ENCODE data around the gene KAZN.

Gene KAZN

GRCh38 chr1:15080328-15081007 is 482.0 kb downstream of the KAZN start:
- no peak for DNase-seq

GRCh38 chr1:15081102-15081501 is 482.6 kb downstream of the KAZN start:
- DNase-seq, result no peak

- peak; percentile 70 for DNase-seq
Measured at GRCh38 chr1:15083578-15083977, 485.1 kb downstream of the KAZN start.

- DNase-seq, result no peak
Measured at GRCh38 chr1:15088281-15088971, 489.9 kb downstream of the KAZN start.

GRCh38 chr1:15089258-15089992 is 490.9 kb downstream of the KAZN start:
- no peak for DNase-seq

DNA sequence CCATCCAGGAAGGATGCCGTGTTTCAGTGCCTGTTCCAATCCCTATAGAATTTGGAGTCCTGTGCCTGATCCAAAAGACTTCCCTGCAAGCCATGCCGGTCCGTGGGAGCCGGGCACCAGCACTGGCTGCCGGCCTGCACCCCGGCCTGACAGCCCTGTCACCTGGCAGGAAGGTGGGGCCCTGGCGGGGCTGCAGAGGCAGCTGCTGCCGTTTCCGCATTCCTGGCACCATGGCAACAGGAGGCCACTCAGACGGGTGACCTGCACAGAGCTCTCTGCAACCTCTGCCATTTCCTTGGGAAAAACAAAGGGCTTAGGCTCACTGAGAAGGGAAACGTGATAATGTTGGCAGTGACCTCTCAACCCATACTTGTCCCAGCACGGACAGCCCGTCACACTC is 491.9 kb downstream of the KAZN start:
- no peak for DNase-seq

DNA sequence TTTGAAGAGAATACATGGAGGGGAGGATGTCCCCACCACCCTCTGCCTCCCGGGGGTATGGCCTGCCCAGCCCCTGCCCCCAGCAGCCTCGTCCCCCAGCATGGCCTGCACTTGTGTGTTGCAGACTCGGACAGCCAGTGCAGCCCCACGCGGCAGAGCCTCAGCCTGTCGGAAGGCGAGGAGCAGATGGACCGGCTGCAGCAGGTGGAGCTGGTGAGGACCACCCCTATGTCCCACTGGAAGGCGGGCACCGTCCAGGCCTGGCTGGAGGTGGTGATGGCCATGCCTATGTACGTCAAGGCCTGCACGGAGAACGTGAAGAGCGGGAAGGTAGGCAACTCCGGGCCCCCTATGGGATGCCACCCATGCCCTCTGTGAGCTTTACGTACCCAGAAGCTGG is 495.6 kb downstream of the KAZN start:
- no peak for DNase-seq

DNA sequence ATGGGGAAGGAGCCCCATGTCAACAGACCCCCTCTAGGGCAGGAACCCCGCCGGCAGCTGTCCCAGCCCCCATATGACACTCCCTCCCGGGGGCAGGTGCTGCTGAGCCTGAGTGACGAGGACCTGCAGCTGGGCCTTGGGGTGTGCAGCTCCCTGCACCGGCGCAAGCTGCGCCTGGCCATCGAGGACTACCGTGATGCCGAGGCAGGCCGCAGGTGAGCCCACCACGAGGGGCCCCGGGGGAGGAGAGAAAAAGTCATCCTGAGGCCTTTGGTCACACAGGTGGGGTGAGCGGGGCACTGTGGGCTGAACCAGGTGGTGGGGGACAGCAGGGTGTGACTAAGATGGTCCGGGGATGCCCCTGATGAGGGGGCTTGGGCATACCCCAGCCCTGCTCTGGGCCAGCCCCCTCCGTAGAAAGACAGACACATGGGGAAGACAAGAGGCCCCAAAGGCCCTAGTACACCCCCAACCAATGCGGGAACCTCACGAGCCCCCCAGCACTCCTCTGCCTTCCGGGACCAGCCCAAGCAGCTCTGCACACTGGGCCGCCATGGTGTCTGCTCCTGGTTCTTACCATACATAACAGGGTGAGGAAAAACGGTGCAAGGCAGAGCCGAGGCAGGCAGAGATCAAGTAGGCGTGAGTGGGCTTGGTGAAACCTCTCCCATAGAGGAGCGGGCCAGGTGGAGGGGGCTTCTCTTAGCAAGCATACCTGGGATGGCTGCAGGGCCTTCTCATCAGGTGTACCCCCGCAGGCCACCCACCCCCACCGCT is 496.4 kb downstream of the KAZN start:
- no peak for DNase-seq

- DNase-seq, result no peak
Measured at GRCh38 chr1:15095496-15095875, 497.0 kb downstream of the KAZN start.

DNA sequence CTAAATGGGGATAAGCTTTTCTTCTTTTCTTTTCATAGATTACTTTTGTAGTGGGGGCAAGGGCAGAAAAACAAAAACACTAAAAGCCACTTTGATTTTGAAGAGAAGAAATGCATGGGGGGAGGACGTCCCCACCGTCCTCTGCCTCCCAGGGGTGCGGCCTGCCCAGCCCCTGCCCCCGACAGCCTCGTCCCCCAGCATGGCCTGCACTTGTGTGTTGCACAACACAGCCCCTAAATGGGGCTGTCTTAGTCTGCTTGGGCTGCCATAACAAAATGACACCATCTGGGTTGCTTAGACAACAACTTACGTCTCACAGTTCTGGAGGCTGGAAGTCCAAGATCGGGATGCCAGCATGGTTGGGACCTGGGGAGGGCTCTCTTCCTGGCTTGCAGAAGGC is 497.8 kb downstream of the KAZN start:
- DNase-seq, result no peak

GRCh38 chr1:15098176-15099125 is 500.0 kb downstream of the KAZN start:
- no peak for DNase-seq

GRCh38 chr1:15099441-15100120 is 501.1 kb downstream of the KAZN start:
- DNase-seq, result no peak

GRCh38 chr1:15100121-15100879 is 501.8 kb downstream of the KAZN start:
- peak; percentile 6 for DNase-seq

DNA sequence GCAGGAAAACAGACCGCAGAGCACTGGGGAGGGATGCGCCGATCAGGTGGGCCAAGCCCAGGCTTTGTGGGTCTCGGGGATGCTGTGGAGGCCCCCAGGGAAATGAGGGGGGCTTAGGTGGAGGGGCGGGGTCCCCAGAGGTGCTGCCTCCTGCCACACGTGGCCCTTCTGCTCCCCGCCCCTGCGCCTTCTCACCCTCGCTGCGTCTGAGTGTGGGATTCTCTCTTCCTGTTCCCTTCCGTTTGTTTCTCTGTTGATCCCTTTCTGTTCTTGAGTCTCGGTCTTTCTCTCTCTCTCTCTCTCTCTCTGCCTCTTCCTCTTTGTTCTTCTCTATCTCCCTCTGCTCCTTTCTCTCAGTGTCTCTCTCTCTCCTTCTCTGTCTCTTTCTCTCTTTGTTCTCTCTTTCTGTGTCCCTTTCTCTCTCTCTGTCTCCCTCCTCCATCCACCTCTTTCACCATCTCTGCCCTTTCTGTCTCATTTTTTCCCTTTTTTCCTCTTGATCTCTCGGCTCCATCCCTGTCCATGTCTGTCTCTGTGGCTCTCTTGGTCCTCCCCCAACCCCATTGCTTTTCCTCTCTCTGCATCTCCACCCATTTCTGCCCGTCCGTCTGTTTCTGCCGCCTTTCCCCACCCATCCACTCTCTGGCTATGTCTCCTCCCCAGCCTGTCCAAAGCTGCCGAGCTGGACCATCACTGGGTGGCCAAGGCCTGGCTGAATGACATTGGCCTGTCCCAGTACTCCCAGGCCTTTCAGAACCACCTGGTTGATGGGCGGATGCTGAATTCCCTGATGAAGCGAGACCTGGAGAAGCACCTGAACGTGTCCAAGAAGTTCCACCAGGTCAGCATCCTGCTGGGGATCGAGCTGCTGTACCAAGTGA is 502.6 kb downstream of the KAZN start:
- no peak for DNase-seq

GRCh38 chr1:15101801-15102200 is 503.3 kb downstream of the KAZN start:
- no peak for DNase-seq

GRCh38 chr1:15102646-15103045 is 504.2 kb downstream of the KAZN start:
- DNase-seq, result no peak

- DNase-seq, result no peak
Measured at GRCh38 chr1:15103211-15103610, 504.7 kb downstream of the KAZN start.

- DNase-seq, result no peak
Measured at GRCh38 chr1:15103906-15104305, 505.4 kb downstream of the KAZN start.

- no peak for DNase-seq
Measured at GRCh38 chr1:15104768-15105167, 506.3 kb downstream of the KAZN start.

- DNase-seq, result peak; percentile 36
Measured at GRCh38 chr1:15106608-15107007, 508.1 kb downstream of the KAZN start.

All from NCI-H226 (cell line).